GM21390 (cell line): ENCODE measurements around the gene NPHS1.
A peak's percentile ranks its signal among the peaks of the same experiment; 100 is the strongest.
"Not testable (repeated sequence)": the region's sequence is repeated elsewhere in the genome, so short reads cannot be mapped to it uniquely, and the experiment has no call there.

Source experiments
- ATAC-seq: cut with Tn5 transposase; IDR thresholded peaks from one replicate; pipeline ENCODE4 v1.9.1; 2021; ENCODE audit not compliant: unreplicated experiment

NPHS1 gene

DNA sequence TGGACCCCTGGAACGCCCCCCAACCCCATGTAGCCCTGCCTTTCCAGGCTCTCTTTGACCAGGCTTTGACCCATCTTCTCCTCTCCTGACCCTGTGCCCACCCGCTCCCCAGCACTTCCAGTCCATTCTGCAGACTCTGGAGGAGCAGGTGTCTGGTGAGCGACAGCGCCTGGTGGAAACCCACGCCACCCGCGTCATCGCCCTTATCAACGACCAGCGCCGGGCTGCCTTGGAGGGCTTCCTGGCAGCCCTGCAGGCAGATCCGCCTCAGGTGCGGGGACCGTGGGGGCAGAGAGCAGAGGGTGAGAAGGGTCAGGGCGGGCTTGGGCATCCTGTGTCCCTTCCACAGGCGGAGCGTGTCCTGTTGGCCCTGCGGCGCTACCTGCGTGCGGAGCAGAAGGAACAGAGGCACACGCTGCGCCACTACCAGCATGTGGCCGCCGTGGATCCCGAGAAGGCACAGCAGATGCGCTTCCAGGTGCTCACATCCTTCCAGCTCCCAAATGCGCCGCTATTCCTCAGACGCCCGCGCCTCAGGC is 22.2 kb upstream of the NPHS1 start:
- no peak for ATAC-seq

GRCh38 chr19:35872180-35872579 is 19.9 kb upstream of the NPHS1 start:
- no peak for ATAC-seq

DNA sequence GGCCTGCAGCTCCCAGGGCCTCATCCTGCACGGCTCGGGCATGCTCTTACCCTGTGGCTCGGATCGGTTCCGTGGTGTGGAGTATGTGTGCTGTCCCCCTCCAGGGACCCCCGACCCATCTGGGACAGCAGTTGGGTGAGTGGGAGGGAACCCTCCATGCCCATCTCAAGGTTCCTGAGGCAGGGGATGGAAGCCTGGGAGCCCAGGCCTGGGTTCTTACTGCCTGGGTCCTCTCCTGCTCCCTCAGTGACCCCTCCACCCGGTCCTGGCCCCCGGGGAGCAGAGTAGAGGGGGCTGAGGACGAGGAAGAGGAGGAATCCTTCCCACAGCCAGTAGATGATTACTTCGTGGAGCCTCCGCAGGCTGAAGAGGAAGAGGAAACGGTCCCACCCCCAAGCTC is 19.3 kb upstream of the NPHS1 start:
- ATAC-seq: no peak

DNA sequence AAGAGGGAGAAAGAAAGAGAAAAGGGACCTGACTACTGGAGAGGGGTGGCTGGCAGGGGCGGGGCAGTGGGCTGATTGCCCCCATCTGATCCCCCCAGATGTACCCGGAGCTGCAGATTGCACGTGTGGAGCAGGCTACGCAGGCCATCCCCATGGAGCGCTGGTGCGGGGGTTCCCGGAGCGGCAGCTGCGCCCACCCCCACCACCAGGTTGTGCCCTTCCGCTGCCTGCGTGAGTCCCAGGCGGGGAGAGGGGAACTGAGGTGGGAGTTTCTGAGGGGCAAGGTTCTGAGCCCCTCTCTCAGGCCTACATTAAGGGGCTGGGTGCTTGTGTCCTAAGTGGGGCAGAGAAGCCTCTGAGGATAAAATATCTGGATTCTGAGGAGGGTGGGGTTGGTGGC is 18.5 kb upstream of the NPHS1 start:
- no peak for ATAC-seq

GRCh38 chr19:35870124-35870736 is 17.9 kb upstream of the NPHS1 start:
- not testable (repeated sequence) for ATAC-seq

GRCh38 chr19:35869327-35870123 is 17.2 kb upstream of the NPHS1 start:
- peak; percentile 69 for ATAC-seq

DNA sequence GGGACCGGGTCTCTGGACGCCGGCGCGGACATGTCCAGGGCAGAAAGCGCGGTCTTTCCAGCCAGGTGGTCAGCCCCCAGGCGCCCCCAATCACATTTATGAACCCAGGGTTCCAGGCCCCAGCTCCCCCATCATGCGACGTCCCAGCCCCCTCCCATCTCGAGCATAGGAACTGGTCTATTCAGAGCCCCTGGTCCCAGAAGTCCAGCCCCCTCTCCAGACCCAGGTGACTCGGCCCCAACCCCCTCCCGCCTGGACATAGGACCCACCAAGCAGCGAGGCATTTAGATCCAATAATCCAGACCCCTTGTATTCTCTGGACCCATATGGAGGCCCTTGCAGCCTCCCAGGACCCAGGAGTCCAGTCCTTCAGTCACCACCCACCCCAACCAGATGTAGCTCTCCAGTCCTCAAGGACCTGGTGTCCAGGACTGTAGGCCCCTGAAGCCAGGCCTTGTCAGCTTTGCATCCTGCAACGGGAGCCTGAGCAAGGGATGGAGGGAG is 16.6 kb upstream of the NPHS1 start:
- ATAC-seq: no peak

DNA sequence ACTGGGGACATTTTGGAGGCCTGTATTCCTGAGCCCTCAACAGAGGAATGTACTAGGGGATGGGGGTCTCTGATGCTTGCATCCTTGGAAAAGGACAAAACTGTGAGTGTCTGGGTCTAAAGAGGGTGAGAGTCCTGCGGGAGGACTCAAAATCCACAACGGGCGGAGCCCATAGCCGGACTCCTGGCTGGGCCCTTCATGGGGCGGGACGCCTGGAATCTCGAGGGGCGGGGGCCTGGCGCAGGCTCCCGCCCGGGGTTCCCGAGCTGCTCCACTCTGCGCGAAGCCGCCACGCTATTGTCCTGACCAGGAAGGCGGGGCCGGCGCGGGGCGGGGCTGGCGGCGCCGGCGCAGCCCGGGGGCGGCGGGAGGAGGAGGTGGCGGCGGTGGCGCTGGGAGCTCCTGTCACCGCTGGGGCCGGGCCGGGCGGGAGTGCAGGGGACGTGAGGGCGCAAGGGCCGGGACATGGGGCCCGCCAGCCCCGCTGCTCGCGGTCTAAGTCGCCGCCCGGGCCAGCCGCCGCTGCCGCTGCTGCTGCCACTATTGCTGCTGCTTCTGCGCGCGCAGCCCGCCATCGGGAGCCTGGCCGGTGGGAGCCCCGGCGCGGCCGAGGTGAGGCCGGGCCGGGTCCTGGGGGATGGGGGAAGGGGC is 16.0 kb upstream of the NPHS1 start, which contains the start of gene APLP1:
Gene APLP1 (plus strand): TSS at position 403 of the 651 bp plus-strand sequence. CDS start 63 bp downstream, at position 466.
- ATAC-seq: no peak

GRCh38 chr19:35863018-35863417 is 10.7 kb upstream of the NPHS1 start:
- ATAC-seq: no peak

- ATAC-seq: no peak
Measured at GRCh38 chr19:35862528-35862927, 10.2 kb upstream of the NPHS1 start.

GRCh38 chr19:35861640-35862160 is 9.4 kb upstream of the NPHS1 start:
- ATAC-seq: no peak

DNA sequence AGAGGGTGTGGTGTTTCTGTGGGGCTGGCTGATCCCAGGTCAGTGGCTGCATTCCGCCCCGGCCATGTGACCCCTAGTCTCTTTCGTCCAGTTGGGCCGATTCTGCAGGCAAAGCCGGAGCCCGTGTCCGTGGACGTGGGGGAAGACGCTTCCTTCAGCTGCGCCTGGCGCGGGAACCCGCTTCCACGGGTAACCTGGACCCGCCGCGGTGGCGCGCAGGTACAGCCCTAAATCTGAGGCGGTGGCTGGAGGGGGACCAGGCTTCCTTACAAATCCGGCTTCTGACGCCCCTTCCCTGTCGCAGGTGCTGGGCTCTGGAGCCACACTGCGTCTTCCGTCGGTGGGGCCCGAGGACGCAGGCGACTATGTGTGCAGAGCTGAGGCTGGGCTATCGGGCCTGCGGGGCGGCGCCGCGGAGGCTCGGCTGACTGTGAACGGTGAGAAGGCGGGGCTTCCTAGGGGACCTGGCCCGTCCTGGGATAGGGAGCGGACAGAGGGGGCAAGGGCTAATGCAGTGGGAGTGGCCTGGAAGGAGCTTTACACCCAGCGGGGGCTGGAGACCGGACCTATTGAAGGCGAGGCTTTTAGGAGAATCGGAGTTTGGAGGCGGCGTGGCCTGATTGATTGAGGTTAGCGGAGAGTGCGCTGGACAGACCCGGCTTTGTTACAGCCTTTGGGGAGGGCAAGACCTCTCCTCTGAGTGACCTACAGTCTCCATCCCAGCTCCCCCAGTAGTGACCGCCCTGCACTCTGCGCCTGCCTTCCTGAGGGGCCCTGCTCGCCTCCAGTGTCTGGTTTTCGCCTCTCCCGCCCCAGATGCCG is 8.7 kb upstream of the NPHS1 start:
- ATAC-seq: no peak

GRCh38 chr19:35860436-35860817 is 8.1 kb upstream of the NPHS1 start:
- no peak for ATAC-seq

DNA sequence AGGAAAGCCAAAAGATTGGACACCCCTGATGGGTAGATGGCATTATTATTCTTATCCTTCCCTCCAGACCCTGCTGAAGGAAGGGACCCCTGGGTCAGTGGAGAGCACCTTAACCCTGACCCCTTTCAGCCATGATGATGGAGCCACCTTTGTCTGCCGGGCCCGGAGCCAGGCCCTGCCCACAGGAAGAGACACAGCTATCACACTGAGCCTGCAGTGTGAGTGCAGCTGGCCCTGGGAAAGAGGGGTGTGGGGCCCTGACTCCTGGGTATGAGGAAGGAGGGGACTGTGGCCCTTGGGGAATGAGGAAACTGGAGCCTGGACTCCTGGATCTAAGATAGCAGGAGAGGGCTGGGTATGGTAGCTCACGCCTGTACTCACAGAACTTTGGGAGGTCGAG is 7.1 kb upstream of the NPHS1 start:
- no peak for ATAC-seq

DNA sequence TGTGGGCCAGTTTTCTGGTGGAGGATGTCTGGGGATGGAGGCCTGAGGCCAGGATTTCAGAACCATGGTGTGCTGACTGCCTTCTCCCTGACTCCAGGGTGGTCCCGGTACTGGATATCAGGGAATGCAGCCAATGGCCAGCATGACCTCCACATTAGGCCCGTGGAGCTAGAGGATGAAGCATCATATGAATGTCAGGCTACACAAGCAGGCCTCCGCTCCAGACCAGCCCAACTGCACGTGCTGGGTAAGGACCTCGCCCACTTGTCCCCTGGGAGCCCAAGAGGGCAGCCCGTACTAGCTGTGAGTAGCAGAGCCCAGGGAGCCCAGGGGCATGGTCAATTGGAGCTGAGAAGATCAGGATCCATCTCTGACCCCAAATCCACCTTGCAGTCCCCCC is 6.0 kb upstream of the NPHS1 start:
- ATAC-seq: no peak

- ATAC-seq: no peak
Measured at GRCh38 chr19:35856546-35857149, 4.3 kb upstream of the NPHS1 start, which contains the start of gene KIRREL2. Gene KIRREL2, plus strand, starts transcription at chr19:35856911. Its CDS starts 209 bp downstream, at chr19:35857120.

DNA sequence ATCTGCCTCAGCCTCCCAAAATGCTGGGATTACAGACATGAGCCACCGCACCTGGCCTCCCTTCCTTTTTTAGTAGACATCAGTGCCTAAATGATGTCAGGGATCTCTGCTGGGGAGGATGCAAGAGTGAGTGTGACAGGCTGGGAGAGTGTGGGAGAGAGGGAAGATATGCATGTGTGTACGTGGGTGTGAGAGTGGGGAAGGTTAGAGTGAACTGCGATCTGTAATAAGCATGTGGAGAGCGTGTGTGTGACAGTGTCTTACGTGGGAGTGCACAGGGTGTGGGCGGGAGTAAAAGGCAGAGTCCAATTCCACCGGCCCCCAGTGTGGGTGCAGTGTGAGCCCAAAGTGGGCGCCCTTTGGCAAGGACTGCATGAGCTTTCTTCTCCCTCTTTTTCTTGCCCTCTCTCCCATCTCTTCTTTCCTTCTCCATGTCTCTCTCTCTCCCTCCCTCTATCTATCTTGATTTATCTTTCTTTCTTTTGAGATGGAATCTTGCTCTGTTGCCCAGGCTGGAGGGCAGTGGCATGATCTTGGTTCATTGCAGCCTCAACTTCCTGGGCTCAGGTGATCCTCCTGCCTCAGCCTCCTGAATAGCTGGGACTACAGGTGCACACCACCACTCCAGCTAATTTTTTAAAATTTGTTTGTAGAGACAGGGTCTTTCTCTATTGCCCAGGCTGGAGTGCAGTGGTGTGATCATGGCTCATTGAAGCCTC is 893 bp upstream of the NPHS1 start:
- no peak for ATAC-seq

GRCh38 chr19:35851213-35852028 is 883 bp downstream of the NPHS1 start:
- ATAC-seq: no peak
